GM12878 (cell line): Measurements from ENCODE around the gene ANKRD60. TPM values are rescaled to one million over a fixed set of nuclear protein-coding genes. Genes with fewer than 3 reads are reported as not detected.

Experiments
- ATAC-seq: fragments of 200-7000 bp; cut with Tn5 transposase; 3 replicates; pipeline ENCODE4 v1.9.1; 2020; ENCODE audit warnings: mild to moderate bottlenecking, moderate library complexity
- BruUV-seq: library from RNA; stranded (reverse); fragments of 400-500 nt; replicated peaks from 2 replicates; lab custom pipeline; 2021; lab: Mats Ljungman, UMichigan
- CTCF ChIA-PET: fragments of 300-600 bp; sonication (Branson Sonifier 250); formaldehyde crosslinking; extraction: SDS; loops from one replicate; lab custom pipeline; 2021; ENCODE audit warnings: inconsistent platforms; lab: Yijun Ruan, JAX
- POLR2A ChIA-PET: fragments of 350-600 bp; formaldehyde crosslinking; extraction: SDS; loops from one replicate; lab custom pipeline; 2021; ENCODE audit warnings: inconsistent platforms; lab: Charles Lee
- RAD21 ChIA-PET: fragments of 300-600 bp; sonication (Branson Sonifier 250); formaldehyde crosslinking; loops from one replicate; lab custom pipeline; 2023; ENCODE audit warnings: antibody characterized with exemption; ENCODE audit not compliant: unreplicated experiment; lab: Charles Lee
- SMC1A ChIA-PET: fragments of 300-600 bp; sonication (Branson Sonifier 250); formaldehyde crosslinking; loops from one replicate; lab custom pipeline; 2023; ENCODE audit not compliant: unreplicated experiment, uncharacterized antibody; lab: Charles Lee
- DNase-seq: peaks from one replicate; pipeline ENCODE4 v3.0.0-alpha.2; 2011; ENCODE audit warnings: low read depth, low spot score
- FAIRE-seq: peaks from 3 replicates; lab custom pipeline; 2011; peaks lifted over from hg19 to GRCh38; lab: Jason Lieb, UNC
- H2AFZ ChIP-seq: 2 replicates; pipeline ENCODE4 v1.6.0; 2011; ENCODE audit warnings: low read depth, low read length, control low read depth; ENCODE audit not compliant: control insufficient read depth
- H3K27ac ChIP-seq: 2 replicates; pipeline ENCODE4 v1.5.1; 2011; ENCODE audit warnings: control low read depth; ENCODE audit not compliant: control insufficient read depth, insufficient read depth
- H3K27me3 ChIP-seq, 2 experiments: replicated peaks in 1 of 2; 2 replicates each; pipeline versions ENCODE4 v1.6.0 to v1.6.1; 2011; ENCODE audit warnings: low read length in 1 of 2; ENCODE audit not compliant: control insufficient read depth in 2 of 2, insufficient read depth in 2 of 2
- H3K36me3 ChIP-seq, 2 experiments: 2 replicates each; pipeline ENCODE4 v1.5.1; 2011; ENCODE audit warnings: low read length in 1 of 2; ENCODE audit not compliant: control insufficient read depth in 2 of 2, insufficient read depth in 2 of 2
- H3K4me1 ChIP-seq: 2 replicates; pipeline ENCODE4 v1.6.1; 2011; ENCODE audit warnings: mild to moderate bottlenecking, low read length, moderate library complexity, mixed read lengths; ENCODE audit not compliant: control insufficient read depth, insufficient read depth
- H3K4me2 ChIP-seq: 2 replicates; pipeline ENCODE4 v1.6.0; 2011; ENCODE audit warnings: control low read depth; ENCODE audit not compliant: control insufficient read depth, insufficient read depth
- H3K4me3 ChIP-seq: fragments of 200-600 bp; sonication (generic); 2 replicates; pipeline ENCODE4 v1.5.1; 2016
- H3K79me2 ChIP-seq: 2 replicates; pipeline ENCODE4 v1.6.0; 2011; ENCODE audit warnings: low read length; ENCODE audit not compliant: control insufficient read depth, insufficient read depth
- H3K9ac ChIP-seq: 2 replicates; pipeline ENCODE4 v1.8.0; 2011; ENCODE audit warnings: low read length, control low read depth, mixed read lengths; ENCODE audit not compliant: control insufficient read depth, insufficient read depth
- H3K9me3 ChIP-seq: replicated peaks from 3 replicates; pipeline ENCODE4 v1.5.1; 2011; ENCODE audit warnings: mild to moderate bottlenecking, low read length; ENCODE audit not compliant: control insufficient read depth, insufficient read depth
- H4K20me1 ChIP-seq: 2 replicates; pipeline ENCODE4 v1.6.0; 2011; ENCODE audit not compliant: control insufficient read depth, insufficient read depth
- BCL11A ChIP-seq: IDR thresholded peaks from 2 replicates; pipeline ENCODE4 v1.6.1; 2011; ENCODE audit warnings: low read depth, low read length
- BHLHE40 ChIP-seq, 2 experiments: fragments of 450-650 bp in 1 of 2; IDR thresholded peaks; 2 replicates each; pipeline ENCODE4 v1.6.1; 2011 to 2017; ENCODE audit warnings: low read depth in 2 of 2, borderline replicate concordance in 1 of 2, improper control_type of control experiment in 1 of 2, low read length in 1 of 2, mild to moderate bottlenecking in 1 of 2
- IKZF1 ChIP-seq: fragments of 450-650 bp; conservative IDR thresholded peaks from 2 replicates; pipeline ENCODE4 v1.6.1; 2017; ENCODE audit warnings: antibody characterized with exemption, mild to moderate bottlenecking
- IRF3 ChIP-seq: fragments of 450-650 bp; IDR thresholded peaks from 2 replicates; pipeline ENCODE4 v1.6.1; 2014; ENCODE audit warnings: mild to moderate bottlenecking
- KLF5 ChIP-seq: fragments of 450-650 bp; IDR thresholded peaks from 2 replicates; pipeline ENCODE4 v1.6.1; 2014; ENCODE audit warnings: mild to moderate bottlenecking; ENCODE audit not compliant: partially characterized antibody
- MEF2A ChIP-seq: IDR thresholded peaks from 2 replicates; pipeline ENCODE4 v1.6.1; 2011; ENCODE audit warnings: low read depth, mild to moderate bottlenecking, low read length, moderate library complexity; ENCODE audit not compliant: insufficient read depth
- MXI1 ChIP-seq: fragments of 150-350 bp; IDR thresholded peaks from 2 replicates; pipeline ENCODE4 v1.6.1; 2011; ENCODE audit warnings: low read depth, mild to moderate bottlenecking, inconsistent platforms, low read length, improper control_type of control experiment
- NRF1 ChIP-seq: conservative IDR thresholded peaks from 2 replicates; pipeline ENCODE4 v1.6.1; 2011; ENCODE audit warnings: mild to moderate bottlenecking, low read depth, low read length, improper control_type of control experiment
- RAD51 ChIP-seq: fragments of 450-650 bp; IDR thresholded peaks from 2 replicates; pipeline ENCODE4 v1.6.1; 2016; ENCODE audit warnings: moderate library complexity, mild to moderate bottlenecking, inconsistent platforms
- RCOR1 ChIP-seq: conservative IDR thresholded peaks from 2 replicates; pipeline ENCODE4 v1.6.1; 2012; ENCODE audit warnings: low read depth, low read length, improper control_type of control experiment
- RELA ChIP-seq: fragments of 450-650 bp; IDR thresholded peaks from 2 replicates; pipeline ENCODE4 v1.8.0; 2014; ENCODE audit warnings: borderline replicate concordance; ENCODE audit not compliant: partially characterized antibody
- RFX5 ChIP-seq: IDR thresholded peaks from 2 replicates; pipeline ENCODE4 v1.6.1; 2011; ENCODE audit warnings: low read depth, low read length, improper control_type of control experiment
- SMAD1 ChIP-seq: fragments of 450-650 bp; IDR thresholded peaks from 2 replicates; pipeline ENCODE4 v1.6.1; 2018; ENCODE audit warnings: mild to moderate bottlenecking, low read depth; ENCODE audit not compliant: partially characterized antibody
- ZBTB4 ChIP-seq: fragments of 450-650 bp; formaldehyde crosslinking; IDR thresholded peaks from 2 replicates; pipeline ENCODE4 v1.4.0; 2022; ENCODE audit warnings: mild to moderate bottlenecking, moderate library complexity
- ZBTB40 ChIP-seq: fragments of 450-650 bp; IDR thresholded peaks from 2 replicates; pipeline ENCODE4 v1.6.1; 2016; ENCODE audit warnings: mild to moderate bottlenecking, moderate library complexity, borderline replicate concordance
- ZNF622 ChIP-seq: fragments of 450-650 bp; IDR thresholded peaks from 2 replicates; pipeline ENCODE4 v1.6.1; 2017; ENCODE audit warnings: mild to moderate bottlenecking, inconsistent platforms
- WGBS: methylation state at CpG from one replicate; pipeline ENCODE4 v1.1.6; 2016; ENCODE audit warnings: low lambda C conversion rate; ENCODE audit not compliant: insufficient replicate concordance, insufficient coverage; ENCODE audit errors: missing lambda C conversion rate; 5-methylcytosine and 5-hydroxymethylcytosine counted together
- in situ Hi-C: fragments of 300-500 bp; cut with MboI; formaldehyde crosslinking; loops from 9 replicates; pipeline ENCODE4 v1.14.3; 2018; ENCODE audit warnings: mixed read lengths
- intact Hi-C: fragments of 100-400 bp; cut with micrococcal nuclease; formaldehyde crosslinking; loops from one replicate; pipeline ENCODE4 v1.14.2; 2022; ENCODE audit not compliant: unreplicated experiment
- polyA plus RNA-seq, 11 experiments: library from polyadenylated mRNA; depleted of rRNA in 4 of 11; unstranded in 6 of 11; stranded (reverse) in 5 of 11; fragments of >200 nt; fragmentation: Nextera tagmentation in 4 of 11; fragmentation: Illumina TruSeq in 1 of 11; extraction: Ambion mirVana in 4 of 11; extraction: Trizol in 1 of 11; gene quantifications; 1 replicate in 1 of 11; 2 replicates in 10 of 11; pipeline versions ENCODE4 v1.2.1 to v1.2.3, GENCODE V29; 2011 to 2016; ENCODE audit warnings: inconsistent platforms in 2 of 11, missing spikeins in 2 of 11, low read depth in 1 of 11
- total RNA-seq, 4 experiments: library from RNA; depleted of rRNA in 3 of 4; stranded (reverse); fragments of >200 nt in 3 of 4; fragmentation: Illumina TruSeq in 1 of 4; extraction: Trizol in 1 of 4; gene quantifications; 2 replicates each; pipeline versions ENCODE4 v1.2.1 to v1.2.3, GENCODE V29; 2013 to 2021

The ANKRD60 gene
- total and polyA plus RNA-seq, 10 of the 15 experiments (the other 5 are each of a cell fraction or from before 2014, with no cell fraction given): not detected

GRCh38 chr20:58198901-58199355 is 29.5 kb downstream of the ANKRD60 start:
- H3K9ac ChIP-seq: no peak overlapping the region
- H3K27me3 ChIP-seq: peaks cover 0 to 1% of the 10 kb centered on the region in 2 experiments; a peak in 2 of 4 replicates
- no peaks in the 10 kb centered on the region for H3K79me2 ChIP-seq
- H3K9me3 ChIP-seq: no peaks in the 10 kb centered on the region; the same call in 2 of the 3 replicates
- ChIA-PET SMC1A (no interaction called here), POLR2A (no interaction called here), RAD21 (no interaction called here), CTCF (interaction anchor here (0.6 kb wide), 1 partner anchor 29 kb away, joined by 3 read pairs; no protein-coding TSS in a partner anchor)
- no peaks in the 10 kb centered on the region for H4K20me1 ChIP-seq
- intact Hi-C loops: no loop called here
- no peak for FAIRE-seq
- no TSS peak for BruUV-seq
- H2AFZ ChIP-seq: no peak overlapping the region
- in situ Hi-C loops: no loop called here
- no peaks in the 10 kb centered on the region for H3K36me3 ChIP-seq
- H3K4me1 ChIP-seq: no peaks in the 10 kb centered on the region
- H3K4me3 ChIP-seq: no peak overlapping the region
- H3K4me2 ChIP-seq: no peak overlapping the region
- DNase-seq: no peak
- no peak for ATAC-seq
- H3K27ac ChIP-seq: no peak overlapping the region
- 23% methylated on average over 9 of the region's 9 CpGs for WGBS
- TF ChIP-seq ZNF622: no peak
- TF ChIP-seq RAD51: no peak
- TF ChIP-seq MEF2A: no peak
- no peak for TF ChIP-seq IKZF1
- TF ChIP-seq NRF1: no peak
- TF ChIP-seq RFX5: no peak
- TF ChIP-seq RELA: no peak
- no peak for TF ChIP-seq MXI1
- no peak for TF ChIP-seq BHLHE40 (IDR thresholded peaks at IDR 0.05; ENCODE audit: borderline replicate concordance in 1 of 2, low read depth in 2 of 2, low read length in 1 of 2)
- no peak for TF ChIP-seq SMAD1
- TF ChIP-seq ZBTB40: no peak
- no peak for TF ChIP-seq ZBTB4 (CRISPR knock-in tag)
- TF ChIP-seq BCL11A: no peak
- no peak for TF ChIP-seq IRF3
- no peak for TF ChIP-seq KLF5
- no peak for TF ChIP-seq RCOR1
